Ovary (tissue), 10 donors: ENCODE data around the gene TMEM45B. TPM values are rescaled to one million over a fixed set of nuclear protein-coding genes. Genes with fewer than 3 reads are reported as not detected.

Experiments used
- DNase-seq, 5 donors: peaks; one replicate each; pipeline ENCODE4 v3.0.0-alpha.2; 2019 to 2020
- H3K27ac ChIP-seq, 2 donors: fragments of 200-600 bp; one replicate each; pipeline versions ENCODE4 v1.5.1 to v1.8.0; 2019 to 2022
- H3K27me3 ChIP-seq: fragments of 200-600 bp; one replicate; pipeline ENCODE4 v1.8.0; 2022
- H3K36me3 ChIP-seq: fragments of 200-600 bp; sonication (generic); one replicate; pipeline ENCODE4 v1.5.1; 2019
- H3K4me1 ChIP-seq: one replicate; pipeline ENCODE4 v1.8.1; 2013; ENCODE audit warnings: mild to moderate bottlenecking, moderate library complexity; ENCODE audit not compliant: insufficient read depth
- H3K4me3 ChIP-seq: fragments of 200-600 bp; sonication (generic); one replicate; pipeline ENCODE4 v1.5.1; 2017
- H3K9me3 ChIP-seq, 2 donors: fragments of 200-600 bp in 1 of 2; sonication (generic) in 1 of 2; one replicate each; pipeline versions ENCODE4 v1.5.1 to v1.8.1; 2013 to 2019; ENCODE audit warnings: mild to moderate bottlenecking in 1 of 2, moderate library complexity in 1 of 2
- EP300 ChIP-seq: sonication (generic); formaldehyde crosslinking; IDR thresholded peaks from one replicate; pipeline ENCODE4 v1.6.1; 2017; ENCODE audit warnings: antibody characterized with exemption
- POLR2A ChIP-seq: fragments of 450-650 bp; IDR thresholded peaks from one replicate; pipeline ENCODE4 v1.6.1; 2017; ENCODE audit warnings: antibody characterized with exemption, mild to moderate bottlenecking, moderate library complexity
- WGBS, 3 donors: extraction: QIAGEN DNeasy Blood & Tissue Kit in 1 of 3; methylation state at CpG; one replicate each; pipeline versions ENCODE4 v1.1.5 to v1.1.7; 2013 to 2017; 5-methylcytosine and 5-hydroxymethylcytosine counted together
- intact Hi-C, 4 donors: fragments of 100-400 bp; cut with DNase I; formaldehyde crosslinking; loops; one replicate each; pipeline versions ENCODE4 v1.11.0 to v1.15.1; 2022 to 2023
- long read RNA-seq, 3 donors: library from polyadenylated mRNA in 2 of 3; unstranded in 2 of 3; transcript quantifications; one replicate each; pipeline ENCODE4 v2.0.0 and lab custom pipeline, GENCODE V29; 2021 to 2026
- polyA plus RNA-seq, 2 donors: library from polyadenylated mRNA; stranded (reverse); fragments of 200-250 nt in 1 of 2; fragments of 350-450 nt in 1 of 2; fragmentation: Illumina TruSeq in 1 of 2; extraction: RNeasy Lipid Tissue Mini Kit (QIAGEN cat#74804) in 1 of 2; gene quantifications; one replicate each; pipeline ENCODE4 v1.2.3, GENCODE V29; 2013 to 2014
- total RNA-seq, 7 donors: library from RNA; depleted of rRNA in 2 of 7; stranded (reverse); fragments of >200 nt in 2 of 7; fragmentation: NEBNext Ultra II Directional in 3 of 7; extraction: Animal tissue kit (Norgen Biotek cat#: 25700) in 3 of 7; gene quantifications; one replicate each; pipeline versions ENCODE4 v1.1.0 to v1.2.4, GENCODE V29; 2016 to 2023
- TF ChIP-seq, protein P1 (sequence below), 3 donors: fragments of 450-650 bp in 2 of 3; fragments of 200-600 bp in 1 of 3; IDR thresholded peaks; one replicate each; pipeline versions ENCODE4 v1.5.1 to v1.8.0; 2016 to 2022; ENCODE audit warnings: antibody characterized with exemption in 3 of 3, mild to moderate bottlenecking in 1 of 3
- donor health status: DM: no; HTN: no; CAD: no; lungs with moderate emphysema.
- donor health status: DM: no; HTN: no; CAD: no.
- donor health status: Bipolar disorder and iron deficiency.
- donor health status: DM: yes; HTN: yes; CAD: no.
- donor health status: DM: no; HTN: no; CAD: no.
- donor health status: DM: yes; HTN: yes; CAD: no.

TMEM45B gene
- total RNA-seq = 10 to 100 TPM in 1 of 7 donors, 1 to 10 TPM in 1, under 1 TPM in 3, not detected in 2; 0.36 to 10.8 (median 0.57) TPM
- under 1 TPM in 1 of 2 donors, not detected in 1; 0.10 TPM for polyA plus RNA-seq
- long read RNA-seq, donor 1 = 0 reads
- long read RNA-seq, donor 2 = 0 reads
- long read RNA-seq, donor 3 = 0 reads

DNA sequence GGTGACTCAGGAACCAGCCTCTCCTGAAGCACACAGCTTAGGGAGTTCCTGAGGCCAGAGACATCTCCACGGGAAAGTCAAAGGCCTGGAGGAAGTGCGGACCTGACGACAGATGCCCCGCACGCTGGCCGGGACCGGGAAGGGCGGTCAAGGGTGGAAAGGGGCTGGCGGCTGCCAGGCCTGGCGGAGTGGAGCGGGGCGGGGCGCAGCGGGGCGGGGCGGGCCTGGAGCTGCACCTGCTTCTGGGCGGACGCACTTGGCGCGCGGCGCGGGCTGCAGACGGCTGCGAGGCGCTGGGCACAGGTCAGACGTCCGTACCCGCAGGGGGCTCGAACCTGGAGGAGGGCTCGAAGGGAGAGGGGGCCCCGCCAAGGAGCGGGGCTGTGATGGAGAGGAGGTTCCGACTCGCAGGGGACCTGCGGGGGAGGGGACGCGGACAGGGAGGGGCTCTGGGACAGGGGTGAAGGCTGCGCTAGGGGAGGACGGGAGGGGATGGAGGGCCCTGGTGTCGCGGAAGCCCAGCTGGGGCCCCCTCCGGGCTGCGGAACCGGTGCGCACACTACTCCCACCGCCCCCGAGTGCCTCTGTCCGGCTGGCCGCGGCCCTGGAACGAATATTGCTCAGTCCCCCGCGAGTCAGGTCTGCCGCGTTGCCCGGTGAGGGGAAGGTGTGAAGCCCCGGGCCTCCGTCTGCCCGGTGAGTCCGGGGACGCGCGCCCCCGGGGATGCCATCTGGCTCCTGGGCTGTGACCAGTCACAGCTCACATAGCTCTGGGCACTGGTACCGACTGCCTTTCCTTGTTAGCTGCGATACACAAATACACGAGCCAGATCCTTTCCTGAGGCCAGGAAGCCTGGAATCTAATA, at the start of gene TMEM45B:
TMEM45B (plus strand) TSS at position 253 of the 866 bp plus-strand sequence. CDS start 36,635 bp downstream, outside the sequence.
- TF ChIP-seq, protein P1, sequence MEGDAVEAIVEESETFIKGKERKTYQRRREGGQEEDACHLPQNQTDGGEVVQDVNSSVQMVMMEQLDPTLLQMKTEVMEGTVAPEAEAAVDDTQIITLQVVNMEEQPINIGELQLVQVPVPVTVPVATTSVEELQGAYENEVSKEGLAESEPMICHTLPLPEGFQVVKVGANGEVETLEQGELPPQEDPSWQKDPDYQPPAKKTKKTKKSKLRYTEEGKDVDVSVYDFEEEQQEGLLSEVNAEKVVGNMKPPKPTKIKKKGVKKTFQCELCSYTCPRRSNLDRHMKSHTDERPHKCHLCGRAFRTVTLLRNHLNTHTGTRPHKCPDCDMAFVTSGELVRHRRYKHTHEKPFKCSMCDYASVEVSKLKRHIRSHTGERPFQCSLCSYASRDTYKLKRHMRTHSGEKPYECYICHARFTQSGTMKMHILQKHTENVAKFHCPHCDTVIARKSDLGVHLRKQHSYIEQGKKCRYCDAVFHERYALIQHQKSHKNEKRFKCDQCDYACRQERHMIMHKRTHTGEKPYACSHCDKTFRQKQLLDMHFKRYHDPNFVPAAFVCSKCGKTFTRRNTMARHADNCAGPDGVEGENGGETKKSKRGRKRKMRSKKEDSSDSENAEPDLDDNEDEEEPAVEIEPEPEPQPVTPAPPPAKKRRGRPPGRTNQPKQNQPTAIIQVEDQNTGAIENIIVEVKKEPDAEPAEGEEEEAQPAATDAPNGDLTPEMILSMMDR (IDR thresholded peaks at IDR 0.05) = no peak
- no peak for TF ChIP-seq POLR2A
- no peak for TF ChIP-seq EP300
- Histone ChIP-seq H3K4me3 (peak within 1 kb of the TSS; percentile 22), H3K9me3 (peaks cover 0 to 15% of the 10 kb centered on the region in 2 donors), H3K27ac (no peak within 1 kb of the TSS), H3K27me3 (no peaks in the 10 kb centered on the region), H3K36me3 (no peaks in the 10 kb centered on the region), H3K4me1 (no peaks in the 10 kb centered on the region)
- WGBS, 3 donors = 1 to 4% (median 2%) methylated on average over 41 to 68 of the region's 68 CpGs
- intact Hi-C loops = no loop called here
- no peak for DNase-seq

DNA sequence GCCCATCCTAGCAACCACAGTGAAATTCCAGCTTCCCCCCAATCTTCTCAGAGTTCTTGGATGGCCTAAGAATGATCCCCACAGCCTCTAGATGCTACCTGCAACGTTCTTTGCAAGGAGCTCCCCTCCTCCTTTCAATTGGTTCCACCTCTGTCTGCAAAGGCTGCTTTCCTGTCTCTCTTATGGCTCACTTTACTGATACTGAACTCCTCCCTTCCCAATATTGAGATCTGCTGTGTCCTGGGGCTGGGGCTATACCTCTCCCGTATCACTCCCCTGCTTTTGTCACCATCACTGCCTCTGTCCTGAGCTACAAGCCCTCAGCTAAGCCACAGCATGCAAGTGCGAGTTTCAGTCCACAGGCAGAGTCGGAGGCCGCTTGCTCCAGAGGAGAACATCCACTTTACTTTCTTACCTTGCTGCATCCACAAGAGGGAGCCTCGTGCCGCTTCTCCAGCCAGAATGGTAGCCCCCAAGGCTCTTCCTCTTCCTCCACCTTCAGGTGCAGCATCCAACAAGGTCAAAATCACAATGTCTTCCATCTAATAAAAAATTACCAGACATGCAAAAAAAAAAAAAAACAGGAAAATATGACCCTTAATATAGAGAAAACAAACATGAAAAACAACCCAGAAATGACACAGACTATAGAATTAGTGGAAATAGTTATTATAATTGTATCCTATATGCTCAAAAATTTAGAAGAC, 48.6 kb upstream of the TMEM45B start:
- no peaks in the 10 kb centered on the region for H3K4me1 ChIP-seq
- H3K27me3 ChIP-seq = no peaks in the 10 kb centered on the region
- H3K4me3 ChIP-seq = no peak overlapping the region
- TF ChIP-seq EP300 (no peak), POLR2A (no peak)
- TF ChIP-seq, protein P1 (IDR thresholded peaks at IDR 0.05) = no peak
- WGBS, 3 donors = 10 to 20% (median 17%) methylated on average over 7 of the region's 7 CpGs
- DNase-seq = no peak
- intact Hi-C loops = no loop called here
- H3K36me3 ChIP-seq = no peaks in the 10 kb centered on the region
- H3K27ac ChIP-seq = no peak overlapping the region
- H3K9me3 ChIP-seq = no peaks in the 10 kb centered on the region

DNA sequence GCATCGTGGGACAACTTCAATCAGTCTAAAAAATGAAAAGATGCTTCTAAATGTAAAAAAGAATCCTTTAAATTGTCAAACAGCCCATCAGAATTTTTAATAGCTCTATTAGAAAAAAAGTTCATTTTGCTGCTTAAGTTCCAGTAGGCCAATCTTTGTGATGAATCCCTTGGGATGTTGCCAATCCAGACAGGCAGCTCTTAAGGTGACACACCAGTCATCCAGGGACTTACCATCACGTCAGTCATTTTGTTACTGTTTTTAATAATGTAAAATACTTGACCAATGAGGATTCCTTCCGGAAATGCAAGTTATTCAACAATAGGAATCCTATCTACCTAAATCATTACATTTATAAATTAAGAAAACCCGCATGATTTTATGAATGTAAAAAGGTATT, 47.8 kb upstream of the TMEM45B start:
- intact Hi-C loops = no loop called here
- no peaks in the 10 kb centered on the region for H3K9me3 ChIP-seq
- DNase-seq = no peak
- TF ChIP-seq, protein P1 (IDR thresholded peaks at IDR 0.05) = no peak
- TF ChIP-seq POLR2A = no peak
- TF ChIP-seq EP300 = no peak
- H3K27ac ChIP-seq = no peak overlapping the region
- H3K4me3 ChIP-seq = no peak overlapping the region
- H3K4me1 ChIP-seq = no peaks in the 10 kb centered on the region
- no peaks in the 10 kb centered on the region for H3K36me3 ChIP-seq
- WGBS, 3 donors = 62 to 70% (median 63%) methylated on average over 4 of the region's 4 CpGs
- H3K27me3 ChIP-seq = no peaks in the 10 kb centered on the region

DNA sequence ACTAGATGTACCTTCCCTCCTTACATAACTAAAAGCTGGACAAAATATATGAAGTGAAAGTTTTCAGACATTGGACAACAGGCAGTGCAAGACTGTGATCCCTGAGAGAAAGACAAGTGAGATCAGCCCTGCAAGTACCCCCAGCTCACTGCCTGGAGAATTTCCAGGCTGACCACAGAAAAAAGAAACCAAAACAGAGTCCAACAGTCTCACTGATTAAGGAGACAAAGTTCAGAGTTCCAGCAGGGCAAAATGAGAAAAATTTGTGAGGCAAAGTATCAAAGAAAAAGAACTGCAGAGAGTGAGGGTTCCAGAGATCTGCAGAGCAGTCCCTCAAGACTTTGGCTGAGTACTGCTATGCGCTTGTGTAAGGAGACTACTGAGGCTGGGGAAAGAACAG, 47.3 kb upstream of the TMEM45B start:
- no peaks in the 10 kb centered on the region for H3K27me3 ChIP-seq
- WGBS, 3 donors = 80 to 94% (median 87%) methylated on average over 1 of the region's 1 CpG
- no peak overlapping the region for H3K4me3 ChIP-seq
- H3K4me1 ChIP-seq = no peaks in the 10 kb centered on the region
- no peak overlapping the region for H3K27ac ChIP-seq
- no peaks in the 10 kb centered on the region for H3K9me3 ChIP-seq
- intact Hi-C loops = no loop called here
- no peak for DNase-seq
- H3K36me3 ChIP-seq = no peaks in the 10 kb centered on the region
- TF ChIP-seq, protein P1 (IDR thresholded peaks at IDR 0.05) = no peak
- TF ChIP-seq EP300 = no peak
- TF ChIP-seq POLR2A = no peak
